Ovary (tissue), 3 donors: ENCODE data around the gene KRTAP1-4.

Experiments used
- EP300 ChIP-seq: sonication (generic); formaldehyde crosslinking; IDR thresholded peaks from one replicate; pipeline ENCODE4 v1.6.1; 2017; ENCODE audit warnings: antibody characterized with exemption
- TF ChIP-seq, protein P1 (sequence below), 3 donors: fragments of 450-650 bp in 2 of 3; fragments of 200-600 bp in 1 of 3; IDR thresholded peaks; one replicate each; pipeline versions ENCODE4 v1.5.1 to v1.8.0; 2016 to 2022; ENCODE audit warnings: antibody characterized with exemption in 3 of 3, mild to moderate bottlenecking in 1 of 3
- donor health status: DM: no; HTN: no; CAD: no.

DNA sequence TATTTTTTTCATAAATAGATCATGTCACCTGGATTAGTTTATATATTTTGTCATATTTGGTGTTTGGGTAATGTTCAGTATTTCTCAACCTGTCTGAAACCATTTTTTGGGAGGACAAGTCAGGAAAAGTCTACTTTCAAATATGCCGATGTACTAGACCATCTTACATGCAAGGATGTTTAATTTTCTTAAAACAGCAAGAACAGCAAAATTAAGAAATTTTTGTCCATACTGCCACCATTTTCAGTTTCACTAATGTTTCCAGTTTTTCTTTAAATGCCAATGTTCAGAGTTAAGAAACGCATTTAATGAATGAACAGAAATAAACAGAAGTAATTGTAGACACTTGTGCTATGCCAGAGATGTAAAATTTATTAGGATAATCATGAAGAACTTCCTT is 36.9 kb downstream of the KRTAP1-4 start:
- TF ChIP-seq, protein P1, sequence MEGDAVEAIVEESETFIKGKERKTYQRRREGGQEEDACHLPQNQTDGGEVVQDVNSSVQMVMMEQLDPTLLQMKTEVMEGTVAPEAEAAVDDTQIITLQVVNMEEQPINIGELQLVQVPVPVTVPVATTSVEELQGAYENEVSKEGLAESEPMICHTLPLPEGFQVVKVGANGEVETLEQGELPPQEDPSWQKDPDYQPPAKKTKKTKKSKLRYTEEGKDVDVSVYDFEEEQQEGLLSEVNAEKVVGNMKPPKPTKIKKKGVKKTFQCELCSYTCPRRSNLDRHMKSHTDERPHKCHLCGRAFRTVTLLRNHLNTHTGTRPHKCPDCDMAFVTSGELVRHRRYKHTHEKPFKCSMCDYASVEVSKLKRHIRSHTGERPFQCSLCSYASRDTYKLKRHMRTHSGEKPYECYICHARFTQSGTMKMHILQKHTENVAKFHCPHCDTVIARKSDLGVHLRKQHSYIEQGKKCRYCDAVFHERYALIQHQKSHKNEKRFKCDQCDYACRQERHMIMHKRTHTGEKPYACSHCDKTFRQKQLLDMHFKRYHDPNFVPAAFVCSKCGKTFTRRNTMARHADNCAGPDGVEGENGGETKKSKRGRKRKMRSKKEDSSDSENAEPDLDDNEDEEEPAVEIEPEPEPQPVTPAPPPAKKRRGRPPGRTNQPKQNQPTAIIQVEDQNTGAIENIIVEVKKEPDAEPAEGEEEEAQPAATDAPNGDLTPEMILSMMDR (IDR thresholded peaks at IDR 0.05), result no peak
- TF ChIP-seq EP300, result no peak
